GM13977 (cell line): ENCODE data around the gene ADAMTS14.

Source experiments
- DNase-seq: peaks from one replicate; pipeline ENCODE4 v3.0.0; 2012; ENCODE audit warnings: low spot score
- in situ Hi-C: fragments of 300-500 bp; cut with MboI; formaldehyde crosslinking; loops from one replicate; pipeline ENCODE4 v1.12.0; 2022; ENCODE audit warnings: low sequenced_read_pairs, low pct_unique_long_range_greater_than_20kb, mixed read lengths, inconsistent platforms; ENCODE audit not compliant: unreplicated experiment
- TF ChIP-seq, protein P1 (sequence below): IDR thresholded peaks from 2 replicates; pipeline ENCODE4 v1.5.1; 2012; ENCODE audit warnings: mild to moderate bottlenecking, control low read depth; ENCODE audit not compliant: insufficient read depth; ENCODE audit errors: extremely low read depth, missing control alignments

Gene ADAMTS14

GRCh38 chr10:70678757-70679489 is 6.6 kb downstream of the ADAMTS14 start:
- TF ChIP-seq, protein P1, sequence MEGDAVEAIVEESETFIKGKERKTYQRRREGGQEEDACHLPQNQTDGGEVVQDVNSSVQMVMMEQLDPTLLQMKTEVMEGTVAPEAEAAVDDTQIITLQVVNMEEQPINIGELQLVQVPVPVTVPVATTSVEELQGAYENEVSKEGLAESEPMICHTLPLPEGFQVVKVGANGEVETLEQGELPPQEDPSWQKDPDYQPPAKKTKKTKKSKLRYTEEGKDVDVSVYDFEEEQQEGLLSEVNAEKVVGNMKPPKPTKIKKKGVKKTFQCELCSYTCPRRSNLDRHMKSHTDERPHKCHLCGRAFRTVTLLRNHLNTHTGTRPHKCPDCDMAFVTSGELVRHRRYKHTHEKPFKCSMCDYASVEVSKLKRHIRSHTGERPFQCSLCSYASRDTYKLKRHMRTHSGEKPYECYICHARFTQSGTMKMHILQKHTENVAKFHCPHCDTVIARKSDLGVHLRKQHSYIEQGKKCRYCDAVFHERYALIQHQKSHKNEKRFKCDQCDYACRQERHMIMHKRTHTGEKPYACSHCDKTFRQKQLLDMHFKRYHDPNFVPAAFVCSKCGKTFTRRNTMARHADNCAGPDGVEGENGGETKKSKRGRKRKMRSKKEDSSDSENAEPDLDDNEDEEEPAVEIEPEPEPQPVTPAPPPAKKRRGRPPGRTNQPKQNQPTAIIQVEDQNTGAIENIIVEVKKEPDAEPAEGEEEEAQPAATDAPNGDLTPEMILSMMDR: no peak
- in situ Hi-C loops: no loop called here
- DNase-seq: no peak

DNA sequence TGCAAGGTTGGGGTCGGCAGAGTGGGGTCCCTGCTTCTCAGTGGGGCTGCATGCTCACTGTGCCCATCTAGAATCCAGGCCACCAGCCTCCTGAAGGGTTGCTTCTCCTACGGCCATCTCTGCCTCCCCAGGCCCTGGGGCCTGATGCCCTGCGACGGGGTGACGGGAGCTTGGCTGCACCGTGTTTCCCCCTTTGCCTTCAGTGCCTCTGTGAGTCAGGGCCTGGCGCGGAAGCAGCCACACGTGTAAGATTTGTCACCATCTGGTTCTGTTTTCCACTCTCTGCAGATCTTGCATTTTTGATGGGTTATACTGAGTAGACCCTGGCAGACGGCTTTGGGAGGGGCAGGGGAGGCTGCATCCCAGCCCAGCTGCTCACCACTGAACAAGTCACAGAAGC is 7.2 kb downstream of the ADAMTS14 start:
- TF ChIP-seq, protein P1: no peak
- DNase-seq: no peak
- in situ Hi-C loops: no loop called here

- in situ Hi-C loops: no loop called here
- DNase-seq: no peak
- TF ChIP-seq, protein P1: no peak
Observed at GRCh38 chr10:70680899-70681730, 8.8 kb downstream of the ADAMTS14 start.

GRCh38 chr10:70681731-70682005 is 9.4 kb downstream of the ADAMTS14 start:
- in situ Hi-C loops: no loop called here
- no peak for DNase-seq
- TF ChIP-seq, protein P1: no peak

DNA sequence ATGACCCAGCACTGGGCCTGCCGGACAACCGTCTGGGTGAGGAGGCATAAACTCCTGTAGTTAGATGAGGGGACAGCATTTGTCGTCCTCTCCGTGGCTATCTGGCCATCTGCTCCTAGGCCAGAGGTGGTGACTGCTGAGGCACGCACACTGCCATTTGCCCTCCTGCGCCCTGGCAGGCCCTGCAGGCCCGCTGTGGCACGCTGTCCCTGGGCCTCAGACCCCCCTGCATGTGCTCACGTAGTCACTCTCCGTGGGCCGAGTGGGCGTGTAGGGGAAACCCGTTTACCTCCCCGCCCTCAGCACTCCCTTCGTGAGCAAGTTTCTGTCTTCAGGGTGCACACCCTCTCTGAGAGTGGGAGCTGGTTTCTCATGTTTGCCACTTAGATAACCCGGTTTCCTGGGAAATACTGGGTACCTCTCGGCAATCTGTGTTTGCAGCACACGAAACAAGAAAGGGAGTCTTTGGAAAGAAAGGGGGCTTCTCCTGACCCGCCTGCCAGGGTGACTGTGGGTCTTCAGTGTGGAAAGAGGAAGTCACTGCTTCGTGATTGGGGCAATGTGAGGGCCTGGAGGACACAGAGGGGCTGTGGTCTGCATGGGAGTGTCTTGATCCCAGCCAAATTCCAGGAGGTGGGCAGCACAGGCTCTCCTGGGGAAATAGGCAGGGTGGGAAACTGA is 10.8 kb downstream of the ADAMTS14 start:
- TF ChIP-seq, protein P1: no peak
- in situ Hi-C loops: no loop called here
- peak; percentile 54 for DNase-seq

DNA sequence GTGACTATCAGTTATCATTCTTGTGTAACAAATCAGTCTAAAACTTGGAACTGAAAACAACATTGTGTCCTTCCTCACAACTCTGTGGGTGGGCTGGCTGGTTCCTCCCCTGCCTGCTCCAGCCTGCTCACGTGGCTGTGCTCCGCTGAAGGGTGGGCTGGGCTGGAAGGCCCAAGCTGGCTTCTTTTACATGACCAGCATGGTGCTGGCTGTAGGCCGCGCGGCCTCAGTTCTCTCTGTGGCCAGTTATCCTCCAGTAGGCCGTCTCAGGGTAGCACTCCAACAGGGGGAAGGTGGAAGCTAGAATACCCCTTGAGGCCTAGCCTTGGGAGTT is 11.3 kb downstream of the ADAMTS14 start:
- no peak for DNase-seq
- TF ChIP-seq, protein P1: no peak
- in situ Hi-C loops: no loop called here
